ENCODE data around the gene ALS2CL. TPM values are rescaled to one million over a fixed set of nuclear protein-coding genes. Genes with fewer than 3 reads are reported as not detected.

Gene ALS2CL
- polyA plus RNA-seq, 2 of the 4 experiments (the other 2 are of a cell fraction): 2.3 to 4.0 TPM

DNA sequence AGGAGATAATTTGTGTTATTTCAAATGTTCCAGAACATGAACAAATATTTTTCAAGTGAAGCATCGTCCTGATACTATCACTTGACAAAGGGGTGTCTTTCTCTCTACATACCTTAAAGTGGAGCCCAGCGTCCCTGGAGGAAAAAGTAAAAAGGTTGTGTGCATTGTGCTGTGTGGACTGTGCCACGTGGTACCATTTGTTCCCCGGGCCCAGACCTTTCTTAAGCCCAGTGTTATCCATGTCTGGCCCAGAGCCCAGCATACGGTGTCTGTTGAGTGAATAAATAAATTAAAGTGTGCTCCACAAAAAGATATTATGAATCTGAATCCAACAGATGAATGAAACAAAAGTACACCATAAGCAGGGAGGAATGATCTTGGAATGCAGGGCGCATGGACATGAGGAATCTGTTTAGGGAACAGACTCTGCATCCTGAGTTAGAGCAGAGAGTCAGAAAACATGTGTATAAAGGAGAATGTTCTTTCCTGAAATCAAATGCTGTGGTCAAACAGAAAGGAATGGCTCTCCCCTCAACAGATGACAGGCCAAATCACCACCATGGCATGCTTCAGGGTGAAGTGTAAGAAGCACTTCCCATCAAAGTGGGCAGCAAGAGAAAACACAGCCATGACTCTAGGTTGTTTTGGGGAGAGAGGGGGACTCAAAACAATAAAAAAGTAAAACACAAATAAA lies 32.3 kb upstream of the ALS2CL start:
- no peak for DNase-seq (ENCODE audit: low read depth in 1 of 2, low spot score in 1 of 2)
- no peak overlapping the region for H3K4me2 ChIP-seq
- H3K27ac ChIP-seq: no peak overlapping the region
- no peak for FAIRE-seq
- CTCF ChIA-PET: interaction anchor here (1.4 kb wide), 1 partner anchor 134 kb away, joined by 3 read pairs; no protein-coding TSS in a partner anchor
- ATAC-seq: no peak
- WGBS (ENCODE audit: missing lambda C conversion rate): 43% methylated on average over 6 of the region's 6 CpGs
- no peak for TF ChIP-seq NFE2L2 (conservative IDR thresholded peaks at IDR 0.05; ENCODE audit: low read length)
- no peak for TF ChIP-seq HOXB13 (CRISPR knock-in tag; IDR thresholded peaks at IDR 0.05; ENCODE audit: low read depth)
- TF ChIP-seq RCOR1 (IDR thresholded peaks at IDR 0.05; ENCODE audit: low read depth, low read length): no peak
- no peak for TF ChIP-seq POLR2AphosphoS2 (conservative IDR thresholded peaks at IDR 0.05; ENCODE audit: low read length)
- no peak for TF ChIP-seq JUNB (IDR thresholded peaks at IDR 0.05)
- no peaks in the 10 kb centered on the region for H3K9me3 ChIP-seq
- POLR2A ChIA-PET: no interaction called here
- H3K4me1 ChIP-seq: no peaks in the 10 kb centered on the region
- no peak overlapping the region for H3K4me3 ChIP-seq

DNA sequence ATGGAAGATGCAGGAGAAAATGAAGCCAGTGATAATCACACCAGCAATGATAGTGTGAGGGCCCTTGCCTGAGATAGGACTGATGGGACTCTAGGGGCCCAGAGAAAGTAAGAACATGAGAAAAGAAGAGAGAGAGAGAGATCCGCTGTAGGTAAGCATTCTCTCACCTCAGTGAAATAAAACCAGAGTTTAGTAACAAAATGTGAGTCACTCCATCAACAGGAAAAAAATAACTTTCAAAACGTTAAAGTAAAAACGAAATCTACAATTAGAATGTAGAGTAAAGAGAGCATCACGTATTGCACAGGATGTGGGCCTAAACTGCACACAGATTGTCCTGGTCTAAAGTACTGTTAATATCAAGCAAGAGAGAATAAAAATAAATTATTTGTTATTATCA lies 30.9 kb upstream of the ALS2CL start:
- Histone ChIP-seq H3K4me2 (no peak overlapping the region), H3K27ac (no peak overlapping the region), H3K9me3 (no peaks in the 10 kb centered on the region), H3K4me3 (no peak overlapping the region), H3K4me1 (no peaks in the 10 kb centered on the region)
- CTCF ChIA-PET: interaction anchor here (1.4 kb wide), 1 partner anchor 135 kb away, joined by 3 read pairs; no protein-coding TSS in a partner anchor
- WGBS (ENCODE audit: missing lambda C conversion rate): 46% methylated on average over 4 of the region's 4 CpGs
- POLR2A ChIA-PET: no interaction called here
- no peak for TF ChIP-seq GATA3 (IDR thresholded peaks at IDR 0.05; ENCODE audit: borderline replicate concordance)
- no peak for TF ChIP-seq SMC3 (IDR thresholded peaks at IDR 0.05)
- TF ChIP-seq, protein P1, sequence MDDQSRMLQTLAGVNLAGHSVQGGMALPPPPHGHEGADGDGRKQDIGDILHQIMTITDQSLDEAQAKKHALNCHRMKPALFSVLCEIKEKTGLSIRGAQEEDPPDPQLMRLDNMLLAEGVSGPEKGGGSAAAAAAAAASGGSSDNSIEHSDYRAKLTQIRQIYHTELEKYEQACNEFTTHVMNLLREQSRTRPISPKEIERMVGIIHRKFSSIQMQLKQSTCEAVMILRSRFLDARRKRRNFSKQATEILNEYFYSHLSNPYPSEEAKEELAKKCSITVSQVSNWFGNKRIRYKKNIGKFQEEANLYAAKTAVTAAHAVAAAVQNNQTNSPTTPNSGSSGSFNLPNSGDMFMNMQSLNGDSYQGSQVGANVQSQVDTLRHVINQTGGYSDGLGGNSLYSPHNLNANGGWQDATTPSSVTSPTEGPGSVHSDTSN (IDR thresholded peaks at IDR 0.05): no peak
- no peak for TF ChIP-seq ZSCAN20 (CRISPR knock-in tag; IDR thresholded peaks at IDR 0.05)
- TF ChIP-seq, protein P2, sequence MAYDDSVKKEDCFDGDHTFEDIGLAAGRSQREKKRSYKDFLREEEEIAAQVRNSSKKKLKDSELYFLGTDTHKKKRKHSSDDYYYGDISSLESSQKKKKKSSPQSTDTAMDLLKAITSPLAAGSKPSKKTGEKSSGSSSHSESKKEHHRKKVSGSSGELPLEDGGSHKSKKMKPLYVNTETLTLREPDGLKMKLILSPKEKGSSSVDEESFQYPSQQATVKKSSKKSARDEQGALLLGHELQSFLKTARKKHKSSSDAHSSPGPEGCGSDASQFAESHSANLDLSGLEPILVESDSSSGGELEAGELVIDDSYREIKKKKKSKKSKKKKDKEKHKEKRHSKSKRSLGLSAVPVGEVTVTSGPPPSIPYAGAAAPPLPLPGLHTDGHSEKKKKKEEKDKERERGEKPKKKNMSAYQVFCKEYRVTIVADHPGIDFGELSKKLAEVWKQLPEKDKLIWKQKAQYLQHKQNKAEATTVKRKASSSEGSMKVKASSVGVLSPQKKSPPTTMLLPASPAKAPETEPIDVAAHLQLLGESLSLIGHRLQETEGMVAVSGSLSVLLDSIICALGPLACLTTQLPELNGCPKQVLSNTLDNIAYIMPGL (CRISPR knock-in tag; IDR thresholded peaks at IDR 0.05; ENCODE audit: borderline replicate concordance): no peak
- TF ChIP-seq, protein P3, sequence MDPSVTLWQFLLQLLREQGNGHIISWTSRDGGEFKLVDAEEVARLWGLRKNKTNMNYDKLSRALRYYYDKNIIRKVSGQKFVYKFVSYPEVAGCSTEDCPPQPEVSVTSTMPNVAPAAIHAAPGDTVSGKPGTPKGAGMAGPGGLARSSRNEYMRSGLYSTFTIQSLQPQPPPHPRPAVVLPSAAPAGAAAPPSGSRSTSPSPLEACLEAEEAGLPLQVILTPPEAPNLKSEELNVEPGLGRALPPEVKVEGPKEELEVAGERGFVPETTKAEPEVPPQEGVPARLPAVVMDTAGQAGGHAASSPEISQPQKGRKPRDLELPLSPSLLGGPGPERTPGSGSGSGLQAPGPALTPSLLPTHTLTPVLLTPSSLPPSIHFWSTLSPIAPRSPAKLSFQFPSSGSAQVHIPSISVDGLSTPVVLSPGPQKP (IDR thresholded peaks at IDR 0.05; ENCODE audit: low read depth, low read length): no peak
- no peak for TF ChIP-seq ZFP36 (IDR thresholded peaks at IDR 0.05; ENCODE audit: borderline replicate concordance, partially characterized antibody)
- TF ChIP-seq, protein P4, sequence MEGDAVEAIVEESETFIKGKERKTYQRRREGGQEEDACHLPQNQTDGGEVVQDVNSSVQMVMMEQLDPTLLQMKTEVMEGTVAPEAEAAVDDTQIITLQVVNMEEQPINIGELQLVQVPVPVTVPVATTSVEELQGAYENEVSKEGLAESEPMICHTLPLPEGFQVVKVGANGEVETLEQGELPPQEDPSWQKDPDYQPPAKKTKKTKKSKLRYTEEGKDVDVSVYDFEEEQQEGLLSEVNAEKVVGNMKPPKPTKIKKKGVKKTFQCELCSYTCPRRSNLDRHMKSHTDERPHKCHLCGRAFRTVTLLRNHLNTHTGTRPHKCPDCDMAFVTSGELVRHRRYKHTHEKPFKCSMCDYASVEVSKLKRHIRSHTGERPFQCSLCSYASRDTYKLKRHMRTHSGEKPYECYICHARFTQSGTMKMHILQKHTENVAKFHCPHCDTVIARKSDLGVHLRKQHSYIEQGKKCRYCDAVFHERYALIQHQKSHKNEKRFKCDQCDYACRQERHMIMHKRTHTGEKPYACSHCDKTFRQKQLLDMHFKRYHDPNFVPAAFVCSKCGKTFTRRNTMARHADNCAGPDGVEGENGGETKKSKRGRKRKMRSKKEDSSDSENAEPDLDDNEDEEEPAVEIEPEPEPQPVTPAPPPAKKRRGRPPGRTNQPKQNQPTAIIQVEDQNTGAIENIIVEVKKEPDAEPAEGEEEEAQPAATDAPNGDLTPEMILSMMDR (IDR thresholded peaks at IDR 0.05): no peak
- no peak for TF ChIP-seq HOXA7 (CRISPR knock-in tag; IDR thresholded peaks at IDR 0.05)
- TF ChIP-seq CBX8 (IDR thresholded peaks at IDR 0.05): no peak
- FAIRE-seq (no peak), DNase-seq (ENCODE audit: low read depth in 1 of 2, low spot score in 1 of 2) (no peak), ATAC-seq (no peak)

DNA sequence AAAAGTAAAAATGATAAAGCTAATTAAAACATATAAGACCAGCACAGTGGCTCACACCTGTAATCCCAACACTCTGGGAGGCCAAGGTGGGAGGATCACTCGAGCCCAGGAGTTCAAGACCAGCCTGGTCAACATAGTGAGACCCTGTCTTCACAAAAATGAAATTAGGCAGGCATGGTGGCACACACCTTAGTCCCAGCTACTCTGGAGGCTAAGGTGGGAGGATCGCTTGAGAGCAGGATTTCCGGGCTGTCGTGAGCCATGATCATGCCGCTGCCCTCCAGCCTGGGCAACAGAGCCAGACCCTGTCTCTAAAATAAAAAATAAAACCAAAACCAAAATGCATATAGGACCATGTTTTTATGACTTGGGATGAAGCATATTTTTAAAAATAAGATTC lies 29.0 kb upstream of the ALS2CL start:
- Histone ChIP-seq H3K4me2 (no peak overlapping the region), H3K27ac (no peak overlapping the region), H3K4me1 (no peaks in the 10 kb centered on the region), H3K4me3 (no peak overlapping the region), H3K9me3 (no peaks in the 10 kb centered on the region)
- WGBS (ENCODE audit: missing lambda C conversion rate): 65% methylated on average over 5 of the region's 5 CpGs
- FAIRE-seq (no peak), DNase-seq (ENCODE audit: low read depth in 1 of 2, low spot score in 1 of 2) (no peak), ATAC-seq (no peak)
- POLR2A ChIA-PET: no interaction called here
- CTCF ChIA-PET: no interaction called here
- TF ChIP-seq HOXB5 (CRISPR knock-in tag; IDR thresholded peaks at IDR 0.05) (no peak), MYC (IDR thresholded peaks at IDR 0.05; ENCODE audit: borderline replicate concordance, low read length) (no peak), TP53 (CRISPR knock-in tag; IDR thresholded peaks at IDR 0.05) (no peak), CHD2 (IDR thresholded peaks at IDR 0.05; ENCODE audit: low read length, partially characterized antibody) (no peak), ZC3H11A (IDR thresholded peaks at IDR 0.05) (no peak), FOSB (CRISPR knock-in tag; IDR thresholded peaks at IDR 0.05) (no peak), BHLHE40 (IDR thresholded peaks at IDR 0.05; ENCODE audit: low read depth, low read length) (no peak), RNF2 (IDR thresholded peaks at IDR 0.05; ENCODE audit: borderline replicate concordance, low read depth) (no peak), ESRRA (IDR thresholded peaks at IDR 0.05; ENCODE audit: borderline replicate concordance, low read length) (no peak), CEBPB (IDR thresholded peaks at IDR 0.05) (no peak)
- TF ChIP-seq, protein P2 (CRISPR knock-in tag; IDR thresholded peaks at IDR 0.05; ENCODE audit: borderline replicate concordance): no peak
- TF ChIP-seq, protein P5, sequence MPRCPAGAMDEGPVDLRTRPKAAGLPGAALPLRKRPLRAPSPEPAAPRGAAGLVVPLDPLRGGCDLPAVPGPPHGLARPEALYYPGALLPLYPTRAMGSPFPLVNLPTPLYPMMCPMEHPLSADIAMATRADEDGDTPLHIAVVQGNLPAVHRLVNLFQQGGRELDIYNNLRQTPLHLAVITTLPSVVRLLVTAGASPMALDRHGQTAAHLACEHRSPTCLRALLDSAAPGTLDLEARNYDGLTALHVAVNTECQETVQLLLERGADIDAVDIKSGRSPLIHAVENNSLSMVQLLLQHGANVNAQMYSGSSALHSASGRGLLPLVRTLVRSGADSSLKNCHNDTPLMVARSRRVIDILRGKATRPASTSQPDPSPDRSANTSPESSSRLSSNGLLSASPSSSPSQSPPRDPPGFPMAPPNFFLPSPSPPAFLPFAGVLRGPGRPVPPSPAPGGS (IDR thresholded peaks at IDR 0.05): no peak
